ENCODE results near the gene ARFGEF2.
"Not testable (repeated sequence)": the region's sequence is repeated elsewhere in the genome, so short reads cannot be mapped to it uniquely, and the experiment has no call there.

The ARFGEF2 gene

GRCh38 chr20:48880331-48880730 is 41.2 kb upstream of the ARFGEF2 start:
- H3K4me3 ChIP-seq (ENCODE audit: low read depth, low read length): no peak overlapping the region
- no peak for TF ChIP-seq CTCF (IDR thresholded peaks at IDR 0.05; ENCODE audit: low read depth, low read length)

GRCh38 chr20:48880981-48881657 is 40.4 kb upstream of the ARFGEF2 start:
- no peak overlapping the region for H3K4me3 ChIP-seq (ENCODE audit: low read depth, low read length)

GRCh38 chr20:48885237-48885636 is 36.3 kb upstream of the ARFGEF2 start:
- H3K4me3 ChIP-seq (ENCODE audit: low read depth, low read length): no peak overlapping the region
- no peak for TF ChIP-seq CTCF (IDR thresholded peaks at IDR 0.05; ENCODE audit: low read depth, low read length)

More at GRCh38 chr20:48880981-48881657, 40.4 kb upstream of the ARFGEF2 start:
- no peak for TF ChIP-seq CTCF (IDR thresholded peaks at IDR 0.05; ENCODE audit: low read depth, low read length)

- H3K4me3 ChIP-seq (ENCODE audit: low read depth, low read length): no peak overlapping the region
- no peak for TF ChIP-seq CTCF (IDR thresholded peaks at IDR 0.05; ENCODE audit: low read depth, low read length)
Measured at GRCh38 chr20:48886194-48886593, 35.3 kb upstream of the ARFGEF2 start.

- H3K4me3 ChIP-seq (ENCODE audit: low read depth, low read length): no peak overlapping the region
- TF ChIP-seq CTCF (IDR thresholded peaks at IDR 0.05; ENCODE audit: low read depth, low read length): no peak
Measured at GRCh38 chr20:48886811-48887210, 34.7 kb upstream of the ARFGEF2 start.

GRCh38 chr20:48888517-48888916 is 33.0 kb upstream of the ARFGEF2 start:
- H3K4me3 ChIP-seq (ENCODE audit: low read depth, low read length): not testable (repeated sequence)

GRCh38 chr20:48889140-48889790 is 32.2 kb upstream of the ARFGEF2 start:
- TF ChIP-seq CTCF (IDR thresholded peaks at IDR 0.05; ENCODE audit: low read depth, low read length): no peak
- H3K4me3 ChIP-seq (ENCODE audit: low read depth, low read length): no peak overlapping the region
